Ovary (tissue), 3 donors: Measurements from ENCODE around the gene UNC5A.

ENCODE experiments used
- POLR2A ChIP-seq: fragments of 450-650 bp; IDR thresholded peaks from one replicate; pipeline ENCODE4 v1.6.1; 2017; ENCODE audit warnings: antibody characterized with exemption, mild to moderate bottlenecking, moderate library complexity
- TF ChIP-seq, protein P1 (sequence below), 3 donors: fragments of 450-650 bp in 2 of 3; fragments of 200-600 bp in 1 of 3; IDR thresholded peaks; one replicate each; pipeline versions ENCODE4 v1.5.1 to v1.8.0; 2016 to 2022; ENCODE audit warnings: antibody characterized with exemption in 3 of 3, mild to moderate bottlenecking in 1 of 3
- donor health status: DM: no; HTN: no; CAD: no.

DNA sequence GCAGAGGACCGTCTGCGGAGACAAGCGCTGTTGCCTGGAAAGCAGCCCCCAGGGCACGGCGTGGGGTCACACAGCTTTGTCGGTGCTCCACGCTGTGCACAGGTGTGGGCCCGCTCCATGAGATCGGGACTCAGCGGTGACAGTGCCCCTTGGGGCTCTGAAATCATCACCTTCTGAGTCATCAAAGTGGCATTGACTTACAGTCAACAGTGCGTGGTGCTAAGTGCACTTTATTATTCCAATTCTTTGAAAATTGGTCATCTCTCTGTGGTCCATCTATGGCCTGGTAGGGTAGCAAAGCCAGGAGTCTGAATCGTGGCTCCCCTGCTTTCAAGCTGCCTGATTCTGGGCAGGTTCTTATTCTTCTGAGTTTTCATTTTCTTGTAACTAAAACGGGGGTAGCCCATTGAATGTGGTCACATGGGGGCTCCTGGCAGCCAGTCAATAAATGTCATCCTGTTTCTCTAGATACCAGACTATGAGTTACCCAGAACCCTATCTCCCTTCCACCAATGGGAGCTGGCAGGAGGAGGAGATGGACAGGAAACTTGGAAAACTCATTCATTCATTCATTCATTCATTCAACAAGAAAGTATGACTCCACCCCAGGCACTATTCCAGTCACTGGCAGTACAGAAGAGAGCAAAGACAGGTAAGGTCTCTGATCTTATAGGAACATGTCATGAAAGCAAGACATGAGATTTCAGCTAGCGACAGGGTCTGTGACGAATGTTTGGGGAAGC lies 20.3 kb upstream of the UNC5A start:
- TF ChIP-seq, protein P1, sequence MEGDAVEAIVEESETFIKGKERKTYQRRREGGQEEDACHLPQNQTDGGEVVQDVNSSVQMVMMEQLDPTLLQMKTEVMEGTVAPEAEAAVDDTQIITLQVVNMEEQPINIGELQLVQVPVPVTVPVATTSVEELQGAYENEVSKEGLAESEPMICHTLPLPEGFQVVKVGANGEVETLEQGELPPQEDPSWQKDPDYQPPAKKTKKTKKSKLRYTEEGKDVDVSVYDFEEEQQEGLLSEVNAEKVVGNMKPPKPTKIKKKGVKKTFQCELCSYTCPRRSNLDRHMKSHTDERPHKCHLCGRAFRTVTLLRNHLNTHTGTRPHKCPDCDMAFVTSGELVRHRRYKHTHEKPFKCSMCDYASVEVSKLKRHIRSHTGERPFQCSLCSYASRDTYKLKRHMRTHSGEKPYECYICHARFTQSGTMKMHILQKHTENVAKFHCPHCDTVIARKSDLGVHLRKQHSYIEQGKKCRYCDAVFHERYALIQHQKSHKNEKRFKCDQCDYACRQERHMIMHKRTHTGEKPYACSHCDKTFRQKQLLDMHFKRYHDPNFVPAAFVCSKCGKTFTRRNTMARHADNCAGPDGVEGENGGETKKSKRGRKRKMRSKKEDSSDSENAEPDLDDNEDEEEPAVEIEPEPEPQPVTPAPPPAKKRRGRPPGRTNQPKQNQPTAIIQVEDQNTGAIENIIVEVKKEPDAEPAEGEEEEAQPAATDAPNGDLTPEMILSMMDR (IDR thresholded peaks at IDR 0.05), result no peak
- TF ChIP-seq POLR2A, result no peak
